ENCODE data around the gene ATP6V0A4.

DNA sequence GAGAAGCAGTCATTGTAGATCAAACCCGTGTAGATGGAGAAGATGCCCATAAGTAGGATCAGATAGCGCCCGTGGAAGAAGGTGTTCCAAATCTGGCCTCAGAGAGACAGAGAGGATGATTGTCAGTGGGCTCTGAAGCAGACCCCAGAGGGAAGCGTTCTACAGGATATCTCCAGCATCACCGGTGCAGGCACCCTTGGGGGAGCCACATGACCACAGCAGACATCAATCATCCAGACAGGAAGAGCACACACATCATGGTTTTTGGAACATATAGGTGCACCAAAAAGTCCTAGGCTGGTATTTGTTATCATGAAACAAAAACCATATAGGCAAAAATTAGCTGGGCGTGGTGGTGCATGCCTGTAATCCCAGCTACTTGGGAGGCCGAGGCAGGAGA, 52.8 kb downstream of the ATP6V0A4 start:
- TF ChIP-seq EZH2phosphoT487 (IDR thresholded peaks at IDR 0.05; ENCODE audit: insufficient read depth, low read depth) (no peak), EZH2 (IDR thresholded peaks at IDR 0.05; ENCODE audit: insufficient read depth, poor library complexity, severe bottlenecking) (no peak)

All from GM23248 (cell line).